ENCODE data around the gene ACKR3.

GRCh38 chr2:236574000-236574399, 4.4 kb downstream of the ACKR3 start:
- no peak for TF ChIP-seq CTCF (conservative IDR thresholded peaks at IDR 0.05)
- TF ChIP-seq ZFX (IDR thresholded peaks at IDR 0.05): no peak

Measured in C4-2B (cell line).